ENCODE measurements around the gene F8A2. TPM values are rescaled to one million over a fixed set of nuclear protein-coding genes. Genes with fewer than 3 reads are reported as not detected.

Gene F8A2
- total RNA-seq, 2 donors from 2014 or later: not detected

DNA sequence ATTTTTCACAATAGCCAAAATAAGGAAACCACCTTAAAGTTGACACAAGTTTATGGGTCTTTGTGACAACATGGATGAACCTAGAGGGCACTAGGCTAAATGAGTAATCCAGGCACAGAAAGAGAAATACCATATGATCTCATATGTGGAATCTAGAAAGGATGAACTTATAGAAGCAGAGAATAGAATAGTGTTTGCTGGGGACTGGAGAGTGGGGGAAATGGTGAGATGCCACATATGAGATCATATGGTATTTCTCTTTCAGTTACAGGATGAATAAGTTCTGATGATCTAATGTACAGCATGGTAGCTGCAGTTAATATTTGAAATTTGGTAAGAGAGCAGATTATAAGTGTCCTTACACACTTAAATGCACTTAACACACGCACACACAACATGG lies 35.9 kb downstream of the F8A2 start:
- DNase-seq (ENCODE audit: low spot score) (no peak), ATAC-seq (no peak)
- H3K4me1 Mint-ChIP-seq (ENCODE audit: low read depth in 2 of 2): no peaks in the 10 kb centered on the region
- H3K36me3 Mint-ChIP-seq: no peaks in the 10 kb centered on the region
- no peaks in the 10 kb centered on the region for H3K9me3 Mint-ChIP-seq
- H3K4me3 Mint-ChIP-seq: no peak overlapping the region
- no peaks in the 10 kb centered on the region for H3K27me3 Mint-ChIP-seq
- no peak overlapping the region for H3K27ac Mint-ChIP-seq

Other genes with a start within 250 kb of the F8A2 start
- 10 to 100 TPM; 54.1 to 64.7 TPM for gene VBP1, start 165.6 kb upstream of the F8A2 start, total RNA-seq
- gene RAB39B, start 117.6 kb upstream of the F8A2 start, total RNA-seq: 1 to 10 TPM; 7.5 to 8.3 TPM
- under 1 TPM in 1 of 2 donors, not detected in 1; 0.50 TPM for gene CLIC2, start 47.5 kb upstream of the F8A2 start, total RNA-seq
- 10 to 100 TPM in 1 of 2 donors, 1 to 10 TPM in 1; 4.2 to 46.4 TPM for gene F8A3, start 76.5 kb downstream of the F8A2 start, total RNA-seq
- under 1 TPM; 0.84 to 0.93 TPM for gene SPRY3, start 230.5 kb downstream of the F8A2 start, total RNA-seq
- gene TMLHE, start 230.9 kb downstream of the F8A2 start, total RNA-seq: 10 to 100 TPM in 1 of 2 donors, 1 to 10 TPM in 1; 7.4 to 14.1 TPM